Endodermal cell (in vitro differentiated cells): ENCODE results near the gene PELI2. TPM values are rescaled to one million over a fixed set of nuclear protein-coding genes. Genes with fewer than 3 reads are reported as not detected.

Source experiments
- DNase-seq: peaks from one replicate; pipeline ENCODE4 v3.0.0-alpha.2; 2017
- H3K27ac ChIP-seq: 2 replicates; pipeline ENCODE4 v1.5.1; 2013; ENCODE audit warnings: mild to moderate bottlenecking, low read depth, low read length, moderate library complexity
- H3K27me3 ChIP-seq: 2 replicates; pipeline ENCODE4 v1.6.1; 2013; ENCODE audit warnings: mild to moderate bottlenecking, low read length, moderate library complexity; ENCODE audit not compliant: insufficient read depth, control insufficient read depth, poor library complexity, severe bottlenecking
- H3K36me3 ChIP-seq: 2 replicates; pipeline ENCODE4 v1.7.0; 2013; ENCODE audit warnings: mild to moderate bottlenecking, low read length, moderate library complexity; ENCODE audit not compliant: control insufficient read depth, insufficient read depth
- H3K4me1 ChIP-seq: one replicate; pipeline ENCODE4 v1.7.0; 2013; ENCODE audit warnings: low read length; ENCODE audit not compliant: control insufficient read depth, insufficient read depth
- H3K4me3 ChIP-seq: 2 replicates; pipeline ENCODE4 v1.5.1; 2013; ENCODE audit warnings: mild to moderate bottlenecking, low read length, moderate library complexity
- H3K9ac ChIP-seq: 2 replicates; pipeline ENCODE4 v1.6.1; 2013; ENCODE audit warnings: mild to moderate bottlenecking, low read length, moderate library complexity; ENCODE audit not compliant: poor library complexity, severe bottlenecking; ENCODE audit errors: extremely low read depth
- H3K9me3 ChIP-seq: 2 replicates; pipeline ENCODE4 v1.6.1; 2013; ENCODE audit warnings: mild to moderate bottlenecking, low read length, moderate library complexity; ENCODE audit not compliant: control insufficient read depth
- H3K27ac Mint-ChIP-seq: 2 replicates; pipeline ENCODE4 v1.8.0; 2020; ENCODE audit warnings: mixed read lengths
- H3K27me3 Mint-ChIP-seq: 2 replicates; pipeline ENCODE4 v1.8.0; 2021; ENCODE audit warnings: mild to moderate bottlenecking, mixed read lengths; ENCODE audit not compliant: insufficient read depth
- H3K36me3 Mint-ChIP-seq: 2 replicates; pipeline ENCODE4 v1.8.0; 2020; ENCODE audit warnings: low read depth, mixed read lengths
- H3K4me1 Mint-ChIP-seq: 2 replicates; pipeline ENCODE4 v1.8.0; 2020; ENCODE audit warnings: mixed read lengths
- H3K4me3 Mint-ChIP-seq: 2 replicates; pipeline ENCODE4 v1.8.0; 2020; ENCODE audit warnings: mild to moderate bottlenecking, moderate library complexity, mixed read lengths
- H3K9me3 Mint-ChIP-seq: 2 replicates; pipeline ENCODE4 v1.8.0; 2020; ENCODE audit warnings: mild to moderate bottlenecking, mixed read lengths
- CTCF ChIP-seq: fragments of 200-600 bp; sonication (generic); conservative IDR thresholded peaks from 2 replicates; pipeline ENCODE4 v1.5.0; 2021; ENCODE audit warnings: antibody characterized with exemption, mild to moderate bottlenecking
- WGBS, 2 experiments: methylation state at CpG; one replicate each; pipeline versions ENCODE4 v1.1.5 to v1.1.7; 2013; ENCODE audit warnings: missing lambda C conversion rate in 2 of 2, mixed read lengths in 1 of 2; ENCODE audit not compliant: insufficient coverage in 1 of 2, insufficient read length in 1 of 2; 5-methylcytosine and 5-hydroxymethylcytosine counted together
- total RNA-seq, 2 donors: library from RNA; stranded (reverse); fragmentation: NEBNext Ultra II Directional in 1 of 2; extraction: Animal tissue kit (Norgen Biotek cat#: 25700) in 1 of 2; gene quantifications; 2 replicates in 1 of 2; 3 replicates in 1 of 2; pipeline ENCODE4 v1.2.1, GENCODE V29; 2021

PELI2 gene
- total RNA-seq, 2 donors from 2014 or later: 5.9 to 8.1 TPM

DNA sequence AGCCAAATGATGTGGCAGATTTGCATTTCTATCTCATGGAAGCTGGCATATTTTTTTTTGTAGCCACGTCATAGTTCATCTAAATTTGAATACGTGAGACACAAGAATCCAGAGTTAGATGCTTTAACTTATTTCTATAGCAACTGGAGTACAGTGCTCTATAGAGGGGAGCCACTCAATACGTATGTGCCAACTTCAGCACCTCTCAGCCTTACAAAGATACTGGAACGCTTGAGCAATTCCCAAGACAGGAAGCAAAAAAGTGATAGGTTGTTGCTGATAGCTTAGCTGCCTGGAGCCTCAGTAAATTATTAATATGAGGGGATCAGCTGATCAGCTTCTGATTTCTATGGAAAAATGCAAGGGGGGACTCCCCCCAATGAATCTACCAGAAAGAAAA lies 24.1 kb upstream of the PELI2 start:
- Histone ChIP-seq H3K9ac (no peak overlapping the region), H3K27me3 (no peaks in the 10 kb centered on the region), H3K4me3 (no peak overlapping the region), H3K36me3 (no peaks in the 10 kb centered on the region), H3K9me3 (peaks cover 21% of the 10 kb centered on the region), H3K27ac (no peak overlapping the region), H3K4me1 (peaks cover 2% of the 10 kb centered on the region)
- Mint-ChIP-seq H3K4me3 (no peak overlapping the region), H3K9me3 (peaks cover 9% of the 10 kb centered on the region), H3K36me3 (no peaks in the 10 kb centered on the region), H3K27me3 (peaks cover 5% of the 10 kb centered on the region), H3K27ac (no peak overlapping the region), H3K4me1 (peaks cover 4% of the 10 kb centered on the region)
- 91 to 100% methylated on average over 2 to 4 of the region's 4 CpGs for WGBS, 2 experiments
- no peak for DNase-seq
- TF ChIP-seq CTCF: no peak

- no peaks in the 10 kb centered on the region for H3K36me3 Mint-ChIP-seq
- WGBS, 2 experiments: 100% methylated on average over 1 of the region's 1 CpG
- Histone ChIP-seq H3K9me3 (peaks cover 21% of the 10 kb centered on the region), H3K27me3 (no peaks in the 10 kb centered on the region), H3K27ac (no peak overlapping the region), H3K4me3 (no peak overlapping the region), H3K36me3 (no peaks in the 10 kb centered on the region), H3K4me1 (peaks cover 15% of the 10 kb centered on the region), H3K9ac (no peak overlapping the region)
- H3K9me3 Mint-ChIP-seq: peaks cover 9% of the 10 kb centered on the region
- no peak for DNase-seq
- H3K4me1 Mint-ChIP-seq: peaks cover 8% of the 10 kb centered on the region
- no peak overlapping the region for H3K4me3 Mint-ChIP-seq
- no peak for TF ChIP-seq CTCF
- peaks cover 6% of the 10 kb centered on the region for H3K27me3 Mint-ChIP-seq
- H3K27ac Mint-ChIP-seq: no peak overlapping the region
Measured at GRCh38 chr14:56098021-56098420, 20.2 kb upstream of the PELI2 start.

DNA sequence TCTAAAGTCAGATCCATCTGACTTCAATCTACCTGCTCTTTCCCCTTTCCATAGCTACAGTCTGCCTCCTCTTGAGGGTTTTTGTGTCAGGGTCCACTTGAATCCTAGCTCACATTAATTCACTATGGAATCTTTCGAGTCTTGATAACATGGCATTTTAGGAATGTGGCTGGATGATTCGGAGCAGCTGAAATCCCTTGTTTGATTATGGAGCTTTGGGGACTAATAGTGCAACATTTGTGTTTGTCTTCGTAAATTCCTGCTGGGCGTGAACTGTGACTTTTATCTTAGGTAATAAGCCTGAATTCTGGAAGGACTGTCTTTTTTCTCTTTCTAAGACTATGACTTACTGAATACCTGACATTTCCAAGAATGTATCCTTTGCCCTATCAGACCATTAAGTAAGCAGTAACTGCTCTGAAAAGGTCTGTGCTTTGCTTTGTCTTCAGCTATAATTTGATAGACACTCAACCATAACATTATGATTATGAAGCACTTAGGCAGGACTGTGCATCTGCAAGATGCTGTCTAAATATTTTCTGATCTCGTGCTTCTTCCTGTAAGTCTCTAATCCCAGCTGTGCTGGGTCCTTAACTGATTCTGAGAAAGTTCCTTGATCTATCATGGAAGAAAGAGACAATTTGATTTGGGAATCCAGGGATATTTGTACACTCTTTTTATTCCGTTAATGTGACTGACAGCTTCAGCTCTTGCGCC lies 19.0 kb upstream of the PELI2 start:
- H3K4me1 ChIP-seq: peaks cover 15% of the 10 kb centered on the region
- TF ChIP-seq CTCF: no peak
- no peak overlapping the region for H3K9ac ChIP-seq
- no peak overlapping the region for H3K27ac ChIP-seq
- H3K9me3 ChIP-seq: peaks cover 21% of the 10 kb centered on the region
- Mint-ChIP-seq H3K27ac (no peak overlapping the region), H3K36me3 (no peaks in the 10 kb centered on the region), H3K9me3 (peaks cover 9% of the 10 kb centered on the region), H3K27me3 (peaks cover 6% of the 10 kb centered on the region), H3K4me1 (peaks cover 8% of the 10 kb centered on the region), H3K4me3 (no peak overlapping the region)
- no peak for DNase-seq
- 82 to 86% methylated on average over 7 of the region's 7 CpGs for WGBS, 2 experiments
- H3K27me3 ChIP-seq: no peaks in the 10 kb centered on the region
- H3K4me3 ChIP-seq: no peak overlapping the region
- H3K36me3 ChIP-seq: no peaks in the 10 kb centered on the region
